HG03439 (cell line): ENCODE results near the gene GOLGA6L4.
A peak's percentile ranks its signal among the peaks of the same experiment; 100 is the strongest.
"Not testable (repeated sequence)": the region's sequence is repeated elsewhere in the genome, so short reads cannot be mapped to it uniquely, and the experiment has no call there.

Experiments
- ATAC-seq: cut with Tn5 transposase; IDR thresholded peaks from one replicate; pipeline ENCODE4 v1.9.1; 2021; ENCODE audit warnings: mild to moderate bottlenecking, moderate library complexity; ENCODE audit not compliant: unreplicated experiment

Gene GOLGA6L4, protein sequence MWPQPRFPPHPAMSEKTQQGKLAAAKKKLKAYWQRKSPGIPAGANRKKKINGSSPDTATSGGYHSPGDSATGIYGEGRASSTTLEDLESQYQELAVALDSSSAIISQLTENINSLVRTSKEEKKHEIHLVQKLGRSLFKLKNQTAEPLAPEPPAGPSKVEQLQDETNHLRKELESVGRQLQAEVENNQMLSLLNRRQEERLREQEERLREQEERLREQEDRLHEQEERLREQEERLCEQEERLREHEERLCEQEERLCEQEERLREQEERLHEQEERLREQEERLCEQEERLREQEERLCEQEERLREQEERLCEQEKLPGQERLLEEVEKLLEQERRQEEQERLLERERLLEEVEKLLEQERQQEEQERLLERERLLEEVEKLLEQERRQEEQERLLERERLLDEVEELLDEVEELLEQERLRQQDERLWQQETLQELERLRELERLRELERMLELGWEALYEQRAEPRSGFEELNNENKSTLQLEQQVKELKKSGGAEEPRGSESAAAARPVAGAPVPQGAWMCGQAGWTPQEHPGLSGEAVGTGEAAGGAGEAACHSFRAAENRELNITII

DNA sequence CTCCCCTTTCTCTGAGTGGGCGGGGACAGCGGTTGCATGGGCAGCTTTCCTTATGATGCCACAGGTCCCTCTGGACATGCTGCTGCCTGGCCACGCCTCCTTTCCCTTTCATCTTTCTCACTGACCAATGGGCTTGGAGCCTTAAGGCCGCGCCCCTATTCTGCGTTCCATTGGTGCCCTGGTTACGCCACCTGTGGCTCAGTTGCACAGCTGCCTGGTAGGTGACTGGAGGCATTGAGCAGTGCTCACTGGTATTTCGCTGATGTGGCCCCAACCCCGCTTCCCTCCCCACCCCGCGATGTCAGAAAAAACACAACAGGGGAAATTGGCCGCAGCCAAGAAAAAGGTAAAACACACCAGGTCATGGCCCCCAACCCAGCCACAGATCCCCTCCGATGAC, at the start of gene GOLGA6L4:
Gene GOLGA6L4 (plus strand): TSS at position 201 of the 400 bp plus-strand sequence. CDS start 62 bp downstream, at position 263.
- not testable (repeated sequence) for ATAC-seq

DNA sequence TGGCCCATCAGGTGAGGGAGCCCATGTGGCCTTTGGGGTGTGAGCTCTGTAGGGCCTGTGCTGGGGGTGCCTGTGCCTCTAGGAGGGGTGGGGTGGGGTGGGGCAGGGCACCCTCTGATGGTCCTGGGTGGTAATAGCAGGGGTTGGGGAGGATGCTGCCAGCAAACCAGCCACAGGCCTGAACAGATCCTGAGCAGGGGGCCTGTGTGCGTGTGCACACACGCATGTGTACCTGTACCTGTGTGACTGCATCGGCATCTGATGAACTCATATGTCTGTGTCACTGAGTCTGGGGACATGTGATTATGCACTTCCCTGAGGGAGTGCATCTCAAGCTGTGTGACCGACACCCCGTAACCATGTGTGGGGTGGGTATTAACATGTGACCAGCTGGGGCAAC, 42.6 kb upstream of the GOLGA6L4 start:
- not testable (repeated sequence) for ATAC-seq

DNA sequence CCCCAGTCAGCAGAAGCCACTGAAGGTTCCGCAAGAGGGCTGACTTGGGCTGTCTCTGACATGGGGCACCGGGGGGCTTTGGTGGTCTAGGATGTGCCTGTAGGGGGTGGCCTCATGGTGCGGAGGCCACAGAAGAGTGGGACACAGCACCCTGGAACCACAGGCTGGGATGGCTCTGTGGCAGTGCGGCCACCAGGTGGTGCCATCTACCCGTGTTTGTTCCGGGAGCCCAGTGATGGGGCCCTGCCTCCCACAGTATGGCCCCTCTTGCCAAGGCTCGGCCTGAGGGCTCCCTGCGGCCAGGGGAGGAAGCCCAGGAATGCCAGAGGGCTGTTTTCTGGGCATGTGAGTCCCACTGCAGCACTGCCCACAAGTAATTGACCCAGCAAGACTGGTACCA, 40.0 kb upstream of the GOLGA6L4 start:
- ATAC-seq, result peak; percentile 51

DNA sequence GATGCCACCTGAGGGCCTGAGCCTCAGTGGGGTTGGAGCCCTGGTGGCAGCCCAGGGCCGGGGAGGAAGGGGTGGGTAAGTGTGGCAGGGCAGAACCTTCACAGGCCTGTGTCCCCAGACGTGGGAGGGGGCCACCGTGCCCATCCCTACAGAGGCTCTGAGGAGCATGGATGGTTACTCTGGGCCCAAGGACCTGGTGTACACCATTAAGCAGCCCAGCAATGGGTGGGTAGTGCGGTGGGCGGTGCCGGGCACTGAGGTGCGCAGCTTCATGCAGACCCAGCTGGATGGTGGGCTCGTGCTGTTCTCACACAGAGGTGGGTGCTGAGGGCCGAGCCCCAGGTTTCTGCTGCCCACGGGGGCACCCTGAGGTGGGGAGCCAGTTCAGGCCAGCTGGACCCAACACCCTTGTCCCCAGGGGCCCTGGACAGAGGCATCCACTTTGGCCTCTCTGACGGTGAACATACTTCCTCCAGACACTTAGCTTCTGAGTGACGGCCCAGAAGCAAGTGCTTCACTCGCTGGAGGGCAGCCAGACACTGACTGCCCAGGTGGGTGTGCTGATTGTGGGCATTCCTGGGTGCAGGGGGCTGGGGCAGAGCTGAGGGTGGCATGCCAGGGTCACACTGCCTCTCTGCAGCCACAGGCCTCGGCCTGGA, 38.9 kb upstream of the GOLGA6L4 start:
- ATAC-seq, result not testable (repeated sequence)

DNA sequence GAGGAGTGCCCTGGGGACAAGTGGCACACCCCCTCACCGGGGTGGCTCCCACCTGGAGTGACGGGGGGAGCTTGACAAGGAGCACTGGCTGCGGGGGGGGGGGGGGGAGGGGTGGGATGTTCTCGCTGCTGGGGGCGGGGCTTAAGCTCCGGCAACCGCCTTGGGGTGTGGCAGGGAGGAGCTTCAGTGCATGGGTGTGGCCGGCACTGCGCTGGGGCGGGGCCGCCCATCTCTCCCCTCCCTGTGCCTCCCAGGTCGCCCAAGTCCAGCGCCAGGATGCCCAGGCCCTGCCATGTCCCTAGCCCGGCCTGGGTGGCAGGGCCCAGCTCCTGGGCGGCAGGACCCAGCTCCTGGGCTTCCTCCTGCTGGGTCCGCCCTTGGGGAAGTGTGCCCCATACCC, 35.7 kb upstream of the GOLGA6L4 start:
- not testable (repeated sequence) for ATAC-seq

DNA sequence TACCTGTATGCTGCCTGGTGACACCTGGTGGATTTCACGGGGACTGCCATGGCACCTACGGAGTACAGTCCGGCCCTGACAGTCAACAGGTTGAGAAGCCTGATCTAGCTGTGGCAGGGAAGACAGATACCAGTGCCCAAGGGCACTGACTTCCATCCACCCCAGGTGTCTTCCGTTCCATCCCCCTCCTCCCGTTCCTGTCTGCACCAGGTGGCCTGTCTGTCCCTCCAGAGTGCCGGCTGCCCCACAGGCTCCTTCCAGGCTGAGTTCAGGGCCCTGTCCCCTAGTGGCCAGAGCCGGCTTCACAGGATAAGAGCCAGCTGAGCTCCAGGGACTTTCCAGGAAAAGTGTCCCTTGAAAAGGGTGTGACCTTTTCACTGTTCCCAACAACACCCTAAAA, 10.9 kb downstream of the GOLGA6L4 start:
- not testable (repeated sequence) for ATAC-seq
